ENCODE data around the gene MEN1.

GRCh38 chr11:64841592-64842365, 31.4 kb upstream of the MEN1 start:
- no peak for TF ChIP-seq EZH2 (IDR thresholded peaks at IDR 0.05; ENCODE audit: low read length)
- TF ChIP-seq CTCF (optimal IDR thresholded peaks at IDR 0.05 in 1 of 3, IDR thresholded peaks at IDR 0.05 in 1 of 3, conservative IDR thresholded peaks at IDR 0.05 in 1 of 3; ENCODE audit: extremely low read depth in 1 of 3, insufficient read depth in 2 of 3, low read length in 3 of 3) = no peak

Data from keratinocyte (primary cell).